Smooth muscle cell (in vitro differentiated cells): ENCODE results near the gene IQCE. TPM values are rescaled to one million over a fixed set of nuclear protein-coding genes. Genes with fewer than 3 reads are reported as not detected.

Experiments
- DNase-seq: peaks from one replicate; lab custom pipeline; 2025; ENCODE audit not compliant: unreplicated experiment; lab: John Stamatoyannopoulos, UW
- H2AFZ ChIP-seq: fragments of 200-600 bp; sonication (generic); 2 replicates; pipeline ENCODE4 v1.6.0; 2016; ENCODE audit warnings: antibody characterized with exemption, low read depth, mild to moderate bottlenecking
- H3F3A ChIP-seq: fragments of 200-600 bp; sonication (generic); 2 replicates; pipeline ENCODE4 v1.6.0; 2017; ENCODE audit warnings: antibody characterized with exemption, low read depth
- H3K27ac ChIP-seq: fragments of 200-600 bp; sonication (generic); 2 replicates; pipeline ENCODE4 v1.5.1; 2016; ENCODE audit warnings: low read depth, mild to moderate bottlenecking
- H3K27me3 ChIP-seq: fragments of 200-600 bp; sonication (generic); 2 replicates; pipeline ENCODE4 v1.6.1; 2016; ENCODE audit warnings: low read depth, mild to moderate bottlenecking
- H3K36me3 ChIP-seq: fragments of 200-600 bp; sonication (generic); 2 replicates; pipeline ENCODE4 v1.5.1; 2016; ENCODE audit warnings: low read depth
- H3K4me1 ChIP-seq: fragments of 200-600 bp; sonication (generic); 2 replicates; pipeline ENCODE4 v1.5.1; 2016; ENCODE audit warnings: low read depth
- H3K4me2 ChIP-seq: fragments of 200-600 bp; sonication (generic); 2 replicates; pipeline ENCODE4 v1.6.0; 2016; ENCODE audit warnings: mild to moderate bottlenecking
- H3K4me3 ChIP-seq: fragments of 200-600 bp; sonication (generic); 2 replicates; pipeline ENCODE4 v1.5.1; 2016; ENCODE audit warnings: mild to moderate bottlenecking
- H3K79me2 ChIP-seq: fragments of 200-600 bp; sonication (generic); 2 replicates; pipeline ENCODE4 v1.6.0; 2016; ENCODE audit warnings: low read depth, mild to moderate bottlenecking
- H3K9ac ChIP-seq: fragments of 200-600 bp; sonication (generic); 2 replicates; pipeline ENCODE4 v1.6.0; 2016; ENCODE audit warnings: low read depth
- H3K9me3 ChIP-seq: fragments of 200-600 bp; sonication (generic); replicated peaks from 2 replicates; pipeline ENCODE4 v1.5.1; 2016; ENCODE audit warnings: low read depth
- H4K20me1 ChIP-seq: fragments of 200-600 bp; sonication (generic); 2 replicates; pipeline ENCODE4 v1.6.0; 2016; ENCODE audit warnings: low read depth
- CTCF ChIP-seq: fragments of 200-600 bp; sonication (generic); IDR thresholded peaks from 2 replicates; pipeline ENCODE4 v1.5.1; 2017; ENCODE audit warnings: borderline replicate concordance, mild to moderate bottlenecking, antibody characterized with exemption; ENCODE audit not compliant: insufficient read depth, poor library complexity, severe bottlenecking
- WGBS: methylation state at CpG from one replicate; pipeline ENCODE4 v1.1.7; 2016; ENCODE audit warnings: low lambda C conversion rate; 5-methylcytosine and 5-hydroxymethylcytosine counted together
- polyA plus RNA-seq: library from polyadenylated mRNA; unstranded; fragments of >200 nt; fragmentation: Nextera tagmentation; extraction: Ambion mirVana; gene quantifications from 2 replicates; pipeline ENCODE4 v1.2.1, GENCODE V29; 2016
- total RNA-seq: library from RNA; depleted of rRNA; stranded (reverse); fragments of >200 nt; gene quantifications from 2 replicates; pipeline ENCODE4 v1.2.3, GENCODE V29; 2014

IQCE gene
- total and polyA plus RNA-seq, 2 experiments from 2014 or later: 5.8 to 12.7 TPM

DNA sequence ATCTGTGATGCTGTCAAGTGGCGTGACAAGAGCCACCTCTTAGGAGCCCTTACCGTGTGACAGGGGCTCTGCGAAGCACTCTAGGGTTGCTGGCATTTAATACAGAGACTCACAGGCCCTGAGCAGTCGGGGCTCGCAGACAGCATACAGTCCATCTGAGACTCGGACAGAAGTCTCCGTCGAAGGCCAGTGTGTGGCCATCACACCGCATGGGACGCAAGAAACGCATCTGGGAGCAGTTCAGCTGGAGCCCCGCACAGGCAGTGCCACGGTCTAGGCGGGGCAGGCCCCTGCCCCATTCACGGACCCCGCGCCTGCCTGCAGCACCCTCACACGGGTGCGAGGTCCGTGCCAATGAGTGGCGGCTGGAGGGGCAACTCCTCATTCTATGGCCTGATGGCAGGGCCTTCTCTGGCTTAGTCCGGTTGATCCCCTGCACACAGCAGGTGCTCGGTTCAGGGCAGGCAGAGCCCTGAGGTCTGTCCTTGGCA, 33.6 kb downstream of the IQCE start:
- no peak overlapping the region for H2AFZ ChIP-seq
- H3K9ac ChIP-seq: no peak overlapping the region
- DNase-seq: no peak
- H3K4me2 ChIP-seq: no peak overlapping the region
- H3K4me3 ChIP-seq: no peak overlapping the region
- H3K27ac ChIP-seq: no peak overlapping the region
- H4K20me1 ChIP-seq: no peaks in the 10 kb centered on the region
- H3F3A ChIP-seq: no peaks in the 10 kb centered on the region
- 97% methylated on average over 23 of the region's 23 CpGs for WGBS
- H3K4me1 ChIP-seq: no peaks in the 10 kb centered on the region
- H3K27me3 ChIP-seq: no peaks in the 10 kb centered on the region
- no peak for TF ChIP-seq CTCF
- H3K9me3 ChIP-seq: no peaks in the 10 kb centered on the region
- H3K36me3 ChIP-seq: no peaks in the 10 kb centered on the region
- H3K79me2 ChIP-seq: no peaks in the 10 kb centered on the region

DNA sequence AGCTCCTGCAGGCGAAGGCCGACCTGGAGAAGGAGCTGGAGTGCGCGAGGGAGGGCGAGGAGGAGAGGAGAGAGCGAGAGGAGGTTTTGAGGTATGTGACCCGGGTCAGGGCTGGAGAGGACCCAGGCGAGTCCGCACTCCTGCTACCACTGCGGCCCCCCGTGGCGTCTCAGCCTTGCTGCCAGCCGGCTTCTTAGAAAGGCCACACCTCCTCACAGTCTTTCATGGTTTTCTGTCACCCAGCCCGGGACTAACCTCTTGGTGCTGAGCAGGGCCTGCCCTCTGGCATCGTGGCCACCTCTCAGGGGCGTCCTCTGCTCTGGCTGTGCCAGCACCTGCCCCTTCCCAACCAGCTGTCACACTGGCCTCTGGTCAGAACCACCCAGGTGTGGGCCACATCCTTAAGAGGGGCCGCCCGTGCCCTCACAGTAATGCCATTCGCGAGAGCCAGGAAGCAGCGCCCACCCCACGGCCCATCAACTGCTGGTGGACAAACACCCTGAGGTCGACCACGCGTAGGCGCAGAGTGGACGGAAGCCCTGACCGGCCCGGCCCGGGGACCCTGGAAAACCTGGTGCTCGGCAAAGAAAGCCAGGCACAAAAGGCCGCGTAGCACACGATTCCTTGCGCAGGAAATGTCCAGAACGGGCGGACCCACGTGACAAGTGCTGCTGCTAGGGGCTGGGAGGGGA, 34.4 kb downstream of the IQCE start:
- Histone ChIP-seq H3K9ac (no peak overlapping the region), H3K79me2 (no peaks in the 10 kb centered on the region), H4K20me1 (no peaks in the 10 kb centered on the region), H3K27me3 (no peaks in the 10 kb centered on the region), H3K36me3 (no peaks in the 10 kb centered on the region), H3K4me1 (no peaks in the 10 kb centered on the region), H3K9me3 (no peaks in the 10 kb centered on the region), H2AFZ (no peak overlapping the region), H3K4me3 (no peak overlapping the region), H3F3A (no peaks in the 10 kb centered on the region), H3K27ac (no peak overlapping the region), H3K4me2 (no peak overlapping the region)
- WGBS: 96% methylated on average over 37 of the region's 38 CpGs
- TF ChIP-seq CTCF: no peak
- no peak for DNase-seq

GRCh38 chr7:2594599-2594998, 35.8 kb downstream of the IQCE start:
- Histone ChIP-seq H3K27me3 (no peaks in the 10 kb centered on the region), H3K9me3 (no peaks in the 10 kb centered on the region), H2AFZ (no peak overlapping the region), H3K4me2 (no peak overlapping the region), H3K79me2 (no peaks in the 10 kb centered on the region), H3K9ac (no peak overlapping the region), H3K36me3 (no peaks in the 10 kb centered on the region), H3F3A (no peaks in the 10 kb centered on the region), H3K4me1 (no peaks in the 10 kb centered on the region), H3K27ac (no peak overlapping the region), H3K4me3 (no peak overlapping the region), H4K20me1 (no peaks in the 10 kb centered on the region)
- TF ChIP-seq CTCF: no peak
- DNase-seq: no peak
- 97% methylated on average over 10 of the region's 10 CpGs for WGBS
